Neural progenitor cell (in vitro differentiated cells): ENCODE data around the gene FAM234B. TPM values are rescaled to one million over a fixed set of nuclear protein-coding genes. Genes with fewer than 3 reads are reported as not detected.

Experiments
- DNase-seq: peaks from one replicate; pipeline ENCODE4 v3.0.0-alpha.2; 2016; ENCODE audit warnings: low spot score
- H2AFZ ChIP-seq: fragments of 200-600 bp; sonication (generic); replicated peaks from 2 replicates; pipeline ENCODE4 v1.6.1; 2016; ENCODE audit warnings: antibody characterized with exemption
- H3F3A ChIP-seq: fragments of 200-600 bp; sonication (generic); 2 replicates; pipeline ENCODE4 v1.6.1; 2016; ENCODE audit warnings: antibody characterized with exemption, low read depth
- H3K27ac ChIP-seq: fragments of 200-600 bp; sonication (generic); 2 replicates; pipeline ENCODE4 v1.5.1; 2016; ENCODE audit warnings: mild to moderate bottlenecking
- H3K27me3 ChIP-seq: fragments of 200-600 bp; sonication (generic); 2 replicates; pipeline ENCODE4 v1.6.1; 2016; ENCODE audit warnings: mild to moderate bottlenecking, moderate library complexity
- H3K36me3 ChIP-seq: fragments of 200-600 bp; sonication (generic); 2 replicates; pipeline ENCODE4 v1.5.1; 2016
- H3K4me1 ChIP-seq: fragments of 200-600 bp; sonication (generic); 2 replicates; pipeline ENCODE4 v1.6.1; 2016; ENCODE audit warnings: mixed run types
- H3K4me2 ChIP-seq: fragments of 200-600 bp; sonication (generic); 2 replicates; pipeline ENCODE4 v1.6.1; 2016
- H3K4me3 ChIP-seq: fragments of 200-600 bp; sonication (generic); 2 replicates; pipeline ENCODE4 v1.5.1; 2016
- H3K79me2 ChIP-seq: fragments of 200-600 bp; sonication (generic); 2 replicates; pipeline ENCODE4 v1.6.1; 2016; ENCODE audit warnings: low read depth
- H3K9ac ChIP-seq: fragments of 200-600 bp; sonication (generic); 2 replicates; pipeline ENCODE4 v1.6.1; 2016
- H3K9me3 ChIP-seq: fragments of 200-600 bp; sonication (generic); 2 replicates; pipeline ENCODE4 v1.5.1; 2016; ENCODE audit warnings: low read depth
- H4K20me1 ChIP-seq: fragments of 200-600 bp; sonication (generic); 2 replicates; pipeline ENCODE4 v1.6.1; 2016; ENCODE audit warnings: low read depth
- H3K27ac Mint-ChIP-seq: 3 replicates; pipeline ENCODE4 v1.8.0; 2021; ENCODE audit warnings: mixed read lengths
- H3K27me3 Mint-ChIP-seq: 2 replicates; pipeline ENCODE4 v1.8.0; 2022; ENCODE audit warnings: low read depth, mild to moderate bottlenecking, inconsistent platforms, moderate library complexity, mixed read lengths; ENCODE audit not compliant: insufficient read depth
- H3K36me3 Mint-ChIP-seq: 3 replicates; pipeline ENCODE4 v1.8.0; 2021; ENCODE audit warnings: mixed read lengths
- H3K4me1 Mint-ChIP-seq: 3 replicates; pipeline ENCODE4 v1.8.0; 2021; ENCODE audit warnings: mixed read lengths
- H3K4me3 Mint-ChIP-seq: 3 replicates; pipeline ENCODE4 v1.8.0; 2021; ENCODE audit warnings: mild to moderate bottlenecking, moderate library complexity, mixed read lengths
- H3K9me3 Mint-ChIP-seq: 3 replicates; pipeline ENCODE4 v1.8.0; 2020; ENCODE audit warnings: mixed read lengths
- CTCF ChIP-seq: fragments of 200-600 bp; sonication (generic); IDR thresholded peaks from 2 replicates; pipeline ENCODE4 v1.5.1; 2017; ENCODE audit warnings: antibody characterized with exemption, mild to moderate bottlenecking
- EZH2 ChIP-seq: fragments of 200-600 bp; sonication (generic); IDR thresholded peaks from 2 replicates; pipeline ENCODE4 v1.6.1; 2017; ENCODE audit warnings: antibody characterized with exemption, mild to moderate bottlenecking, moderate library complexity
- EZH2phosphoT487 ChIP-seq: fragments of 200-600 bp; sonication (generic); IDR thresholded peaks from 2 replicates; pipeline ENCODE4 v1.6.1; 2017; ENCODE audit warnings: antibody characterized with exemption
- total RNA-seq: library from RNA; depleted of rRNA; stranded (reverse); fragments of >200 nt; gene quantifications from 2 replicates; pipeline ENCODE4 v1.2.3, GENCODE V29; 2015; ENCODE audit warnings: low replicate concordance

Gene FAM234B
- total RNA-seq, 1 donor from 2014 or later, result 20.8 TPM

- H4K20me1 ChIP-seq, result no peaks in the 10 kb centered on the region
- no peak for DNase-seq
- H3K27ac ChIP-seq, result no peak overlapping the region
- H3K9ac ChIP-seq, result no peak overlapping the region
- no peaks in the 10 kb centered on the region for H3K9me3 ChIP-seq
- H3K79me2 ChIP-seq, result no peaks in the 10 kb centered on the region
- no peak overlapping the region for H3K4me3 ChIP-seq
- TF ChIP-seq EZH2phosphoT487 (no peak), EZH2 (no peak), CTCF (no peak)
- no peak overlapping the region for H3K4me2 ChIP-seq
- H3F3A ChIP-seq, result peaks cover 8% of the 10 kb centered on the region
- H3K27ac Mint-ChIP-seq, result no peak overlapping the region
- peaks cover 5% of the 10 kb centered on the region for H3K36me3 Mint-ChIP-seq
- peaks cover 6% of the 10 kb centered on the region for H3K27me3 Mint-ChIP-seq
- H3K4me1 Mint-ChIP-seq, result peaks cover 16% of the 10 kb centered on the region
- no peaks in the 10 kb centered on the region for H3K36me3 ChIP-seq
- no peak overlapping the region for H2AFZ ChIP-seq
- H3K27me3 ChIP-seq, result peaks cover 13% of the 10 kb centered on the region
- no peak overlapping the region for H3K4me3 Mint-ChIP-seq
- H3K9me3 Mint-ChIP-seq, result no peaks in the 10 kb centered on the region
- H3K4me1 ChIP-seq, result peaks cover 6% of the 10 kb centered on the region
These were observed 39.8 kb upstream of the FAM234B start for GRCh38 chr12:13004361-13004760.

- DNase-seq, result no peak
- peaks cover 5% of the 10 kb centered on the region for H3K36me3 Mint-ChIP-seq
- peaks cover 6% of the 10 kb centered on the region for H3K27me3 Mint-ChIP-seq
- no peaks in the 10 kb centered on the region for H3K9me3 Mint-ChIP-seq
- no peak overlapping the region for H3K27ac Mint-ChIP-seq
- no peak overlapping the region for H2AFZ ChIP-seq
- no peak overlapping the region for H3K4me3 Mint-ChIP-seq
- H4K20me1 ChIP-seq, result no peaks in the 10 kb centered on the region
- no peak overlapping the region for H3K9ac ChIP-seq
- no peak overlapping the region for H3K27ac ChIP-seq
- no peak overlapping the region for H3K4me3 ChIP-seq
- TF ChIP-seq EZH2phosphoT487, result no peak
- H3K4me1 ChIP-seq, result peaks cover 6% of the 10 kb centered on the region
- H3K27me3 ChIP-seq, result peaks cover 13% of the 10 kb centered on the region
- peaks cover 8% of the 10 kb centered on the region for H3F3A ChIP-seq
- H3K79me2 ChIP-seq, result no peaks in the 10 kb centered on the region
- no peaks in the 10 kb centered on the region for H3K9me3 ChIP-seq
- H3K4me2 ChIP-seq, result no peak overlapping the region
- no peaks in the 10 kb centered on the region for H3K36me3 ChIP-seq
- peaks cover 12% of the 10 kb centered on the region for H3K4me1 Mint-ChIP-seq
These were observed 39.2 kb upstream of the FAM234B start for GRCh38 chr12:13004986-13005385.

GRCh38 chr12:13005649-13006048 is 38.5 kb upstream of the FAM234B start:
- Mint-ChIP-seq H3K4me1 (peaks cover 11% of the 10 kb centered on the region), H3K27me3 (peaks cover 6% of the 10 kb centered on the region), H3K4me3 (no peak overlapping the region), H3K36me3 (peaks cover 5% of the 10 kb centered on the region), H3K27ac (no peak overlapping the region), H3K9me3 (no peaks in the 10 kb centered on the region)
- Histone ChIP-seq H3K9ac (no peak overlapping the region), H3K4me2 (no peak overlapping the region), H3K4me3 (no peak overlapping the region), H4K20me1 (no peaks in the 10 kb centered on the region), H3K27ac (no peak overlapping the region), H3K27me3 (peaks cover 13% of the 10 kb centered on the region), H3K79me2 (no peaks in the 10 kb centered on the region), H3F3A (peaks cover 5% of the 10 kb centered on the region), H3K9me3 (no peaks in the 10 kb centered on the region), H3K36me3 (no peaks in the 10 kb centered on the region), H2AFZ (no peak overlapping the region), H3K4me1 (peaks cover 6% of the 10 kb centered on the region)
- DNase-seq, result no peak
- no peak for TF ChIP-seq EZH2
- TF ChIP-seq EZH2phosphoT487, result no peak
- no peak for TF ChIP-seq CTCF

GRCh38 chr12:13007496-13008233 is 36.5 kb upstream of the FAM234B start:
- Histone ChIP-seq H3K9me3 (no peaks in the 10 kb centered on the region), H3K36me3 (no peaks in the 10 kb centered on the region), H2AFZ (no peak overlapping the region), H3F3A (no peaks in the 10 kb centered on the region), H3K27ac (no peak overlapping the region), H4K20me1 (no peaks in the 10 kb centered on the region), H3K9ac (no peak overlapping the region), H3K4me1 (peaks cover 6% of the 10 kb centered on the region), H3K4me2 (no peak overlapping the region), H3K79me2 (no peaks in the 10 kb centered on the region), H3K4me3 (no peak overlapping the region), H3K27me3 (peaks cover 1% of the 10 kb centered on the region)
- Mint-ChIP-seq H3K27me3 (peaks cover 3% of the 10 kb centered on the region), H3K36me3 (no peaks in the 10 kb centered on the region), H3K4me1 (peaks cover 4% of the 10 kb centered on the region), H3K9me3 (no peaks in the 10 kb centered on the region), H3K27ac (no peak overlapping the region), H3K4me3 (no peak overlapping the region)
- no peak for TF ChIP-seq EZH2phosphoT487
- no peak for DNase-seq
